ENCODE data around the gene EGFL7.

EGFL7 gene

GRCh38 chr9:136643596-136644342 lies 18.9 kb upstream of the EGFL7 start:
- no peak for DNase-seq (ENCODE audit: extremely low read depth in 1 of 2, low read depth in 1 of 2)

GRCh38 chr9:136644343-136644592 lies 18.4 kb upstream of the EGFL7 start:
- DNase-seq (ENCODE audit: extremely low read depth in 1 of 2, low read depth in 1 of 2) = no peak

GRCh38 chr9:136644593-136645351 lies 17.9 kb upstream of the EGFL7 start:
- DNase-seq (ENCODE audit: extremely low read depth in 1 of 2, low read depth in 1 of 2) = peak; percentile 38 to 49

- no peak for DNase-seq (ENCODE audit: extremely low read depth in 1 of 2, low read depth in 1 of 2)
These were observed 17.3 kb upstream of the EGFL7 start for GRCh38 chr9:136645352-136645902.

- DNase-seq (ENCODE audit: extremely low read depth in 1 of 2, low read depth in 1 of 2) = no peak
These were observed 16.6 kb upstream of the EGFL7 start for GRCh38 chr9:136645903-136646754.

- no peak for DNase-seq (ENCODE audit: extremely low read depth in 1 of 2, low read depth in 1 of 2)
These were observed 15.6 kb upstream of the EGFL7 start for GRCh38 chr9:136646827-136647711.

- no peak for DNase-seq (ENCODE audit: extremely low read depth in 1 of 2, low read depth in 1 of 2)
These were observed 14.0 kb upstream of the EGFL7 start for GRCh38 chr9:136648751-136649150.

GRCh38 chr9:136650021-136650420 lies 12.7 kb upstream of the EGFL7 start:
- no peak for DNase-seq (ENCODE audit: extremely low read depth in 1 of 2, low read depth in 1 of 2)

GRCh38 chr9:136650648-136651047 lies 12.1 kb upstream of the EGFL7 start:
- no peak for DNase-seq (ENCODE audit: extremely low read depth in 1 of 2, low read depth in 1 of 2)

GRCh38 chr9:136651860-136652259 lies 10.9 kb upstream of the EGFL7 start:
- DNase-seq (ENCODE audit: extremely low read depth in 1 of 2, low read depth in 1 of 2) = no peak

- no peak for DNase-seq (ENCODE audit: extremely low read depth in 1 of 2, low read depth in 1 of 2)
These were observed 9.2 kb upstream of the EGFL7 start for GRCh38 chr9:136653323-136654079.

- no peak for DNase-seq (ENCODE audit: extremely low read depth in 1 of 2, low read depth in 1 of 2)
These were observed 7.7 kb upstream of the EGFL7 start for GRCh38 chr9:136654820-136655535.

GRCh38 chr9:136655536-136656182 lies 7.1 kb upstream of the EGFL7 start:
- no peak for DNase-seq (ENCODE audit: extremely low read depth in 1 of 2, low read depth in 1 of 2)

- DNase-seq (ENCODE audit: extremely low read depth in 1 of 2, low read depth in 1 of 2) = no peak
These were observed 6.5 kb upstream of the EGFL7 start for GRCh38 chr9:136656183-136656738.

- DNase-seq (ENCODE audit: extremely low read depth in 1 of 2, low read depth in 1 of 2) = no peak
These were observed 5.7 kb upstream of the EGFL7 start for GRCh38 chr9:136656795-136657611.

GRCh38 chr9:136657974-136658848 lies 4.5 kb upstream of the EGFL7 start:
- DNase-seq (ENCODE audit: extremely low read depth in 1 of 2, low read depth in 1 of 2) = no peak

Measured in activated CD8-positive, alpha-beta memory T cell treated with anti-CD3 and anti-CD28 coated beads for 1 hour (primary cell).